ENCODE measurements around the gene TCF7L1. TPM values are rescaled to one million over a fixed set of nuclear protein-coding genes. Genes with fewer than 3 reads are reported as not detected.

TCF7L1 gene
- total RNA-seq, 1 donor from 2014 or later: 62.7 TPM

DNA sequence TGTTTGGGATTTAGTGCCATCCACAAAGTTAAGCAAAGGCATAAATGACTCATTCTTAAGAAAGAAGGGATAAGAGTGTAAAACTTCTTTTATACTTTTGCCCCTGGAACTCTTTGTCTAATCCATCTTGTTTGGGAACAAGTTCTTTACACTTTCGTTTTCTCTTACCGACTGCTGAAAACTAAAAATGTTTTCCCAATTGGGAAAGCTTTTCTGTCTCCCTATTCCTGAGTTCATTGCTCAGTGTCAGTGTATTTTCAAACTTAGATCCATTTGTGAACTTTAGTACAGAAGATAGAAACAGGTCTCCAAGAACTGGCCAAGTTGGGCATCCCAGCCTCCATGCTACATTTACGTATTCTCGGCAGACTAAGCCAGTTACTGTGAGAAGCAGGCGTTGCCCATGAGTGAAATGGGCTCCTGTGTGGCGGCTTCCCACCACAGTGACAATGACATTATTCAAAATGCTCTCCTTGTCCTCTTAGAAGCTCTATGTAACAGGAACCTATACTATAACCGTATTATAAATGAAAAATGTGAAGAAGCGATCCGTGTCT, 142.9 kb downstream of the TCF7L1 start:
- Mint-ChIP-seq H3K9me3 (ENCODE audit: low read depth) (no peaks in the 10 kb centered on the region), H3K27ac (no peak overlapping the region), H3K4me3 (ENCODE audit: low read depth) (no peak overlapping the region), H3K36me3 (ENCODE audit: insufficient read depth) (no peaks in the 10 kb centered on the region), H3K4me1 (ENCODE audit: low read depth) (peaks cover 18% of the 10 kb centered on the region), H3K27me3 (no peaks in the 10 kb centered on the region)
- TF ChIP-seq, protein P1, sequence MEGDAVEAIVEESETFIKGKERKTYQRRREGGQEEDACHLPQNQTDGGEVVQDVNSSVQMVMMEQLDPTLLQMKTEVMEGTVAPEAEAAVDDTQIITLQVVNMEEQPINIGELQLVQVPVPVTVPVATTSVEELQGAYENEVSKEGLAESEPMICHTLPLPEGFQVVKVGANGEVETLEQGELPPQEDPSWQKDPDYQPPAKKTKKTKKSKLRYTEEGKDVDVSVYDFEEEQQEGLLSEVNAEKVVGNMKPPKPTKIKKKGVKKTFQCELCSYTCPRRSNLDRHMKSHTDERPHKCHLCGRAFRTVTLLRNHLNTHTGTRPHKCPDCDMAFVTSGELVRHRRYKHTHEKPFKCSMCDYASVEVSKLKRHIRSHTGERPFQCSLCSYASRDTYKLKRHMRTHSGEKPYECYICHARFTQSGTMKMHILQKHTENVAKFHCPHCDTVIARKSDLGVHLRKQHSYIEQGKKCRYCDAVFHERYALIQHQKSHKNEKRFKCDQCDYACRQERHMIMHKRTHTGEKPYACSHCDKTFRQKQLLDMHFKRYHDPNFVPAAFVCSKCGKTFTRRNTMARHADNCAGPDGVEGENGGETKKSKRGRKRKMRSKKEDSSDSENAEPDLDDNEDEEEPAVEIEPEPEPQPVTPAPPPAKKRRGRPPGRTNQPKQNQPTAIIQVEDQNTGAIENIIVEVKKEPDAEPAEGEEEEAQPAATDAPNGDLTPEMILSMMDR (IDR thresholded peaks at IDR 0.05; ENCODE audit: unreplicated experiment): no peak
- DNase-seq (ENCODE audit: low spot score, unreplicated experiment): no peak

DNA sequence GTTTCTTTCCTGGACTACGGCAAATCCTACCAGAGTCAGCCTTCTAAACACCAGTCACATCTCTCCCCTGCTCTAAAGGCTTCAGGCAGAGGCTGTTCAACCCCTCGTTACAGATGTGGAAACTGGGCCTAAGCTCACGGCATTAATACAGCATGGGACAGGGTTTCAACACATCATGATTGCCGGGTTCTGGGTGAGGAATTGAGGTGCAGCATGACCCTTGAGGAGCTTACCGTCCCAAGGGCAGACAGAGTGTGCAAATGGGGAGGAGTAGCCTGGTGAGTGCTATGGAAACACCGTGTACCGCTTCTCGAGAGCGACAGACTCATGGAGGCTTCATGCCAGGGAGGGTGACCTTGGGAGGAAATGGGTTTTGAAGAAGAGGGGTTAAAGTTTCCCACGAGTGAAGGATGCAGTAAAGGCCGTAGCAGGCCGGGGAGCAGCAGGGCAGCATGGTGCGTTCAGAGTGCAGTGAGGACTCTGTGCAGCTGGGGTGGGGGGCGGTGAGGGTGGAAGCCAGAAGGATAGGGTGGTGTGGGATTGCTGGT, 143.5 kb downstream of the TCF7L1 start:
- no peak overlapping the region for H3K4me3 Mint-ChIP-seq (ENCODE audit: low read depth)

GRCh38 chr2:85277416-85278158, 144.4 kb downstream of the TCF7L1 start:
- no peak for DNase-seq (ENCODE audit: low spot score, unreplicated experiment)
- Mint-ChIP-seq H3K27me3 (no peaks in the 10 kb centered on the region), H3K27ac (no peak overlapping the region), H3K4me3 (ENCODE audit: low read depth) (no peak overlapping the region), H3K9me3 (ENCODE audit: low read depth) (no peaks in the 10 kb centered on the region), H3K4me1 (ENCODE audit: low read depth) (peaks cover 32% of the 10 kb centered on the region), H3K36me3 (ENCODE audit: insufficient read depth) (no peaks in the 10 kb centered on the region)
- TF ChIP-seq, protein P1 (IDR thresholded peaks at IDR 0.05; ENCODE audit: unreplicated experiment): no peak

More for the DNA sequence above, 143.5 kb downstream of the TCF7L1 start:
- DNase-seq (ENCODE audit: low spot score, unreplicated experiment): no peak
- TF ChIP-seq, protein P1 (IDR thresholded peaks at IDR 0.05; ENCODE audit: unreplicated experiment): no peak
- no peaks in the 10 kb centered on the region for H3K9me3 Mint-ChIP-seq (ENCODE audit: low read depth)
- peaks cover 24% of the 10 kb centered on the region for H3K4me1 Mint-ChIP-seq (ENCODE audit: low read depth)
- H3K27me3 Mint-ChIP-seq: no peaks in the 10 kb centered on the region
- no peaks in the 10 kb centered on the region for H3K36me3 Mint-ChIP-seq (ENCODE audit: insufficient read depth)
- H3K27ac Mint-ChIP-seq: peak overlapping the region; percentile 57

- Mint-ChIP-seq H3K27ac (no peak overlapping the region), H3K36me3 (ENCODE audit: insufficient read depth) (peaks cover under 1% of the 10 kb centered on the region), H3K4me1 (ENCODE audit: low read depth) (peaks cover 28% of the 10 kb centered on the region), H3K9me3 (ENCODE audit: low read depth) (no peaks in the 10 kb centered on the region), H3K27me3 (no peaks in the 10 kb centered on the region), H3K4me3 (ENCODE audit: low read depth) (no peak overlapping the region)
- TF ChIP-seq, protein P1 (IDR thresholded peaks at IDR 0.05; ENCODE audit: unreplicated experiment): no peak
- DNase-seq (ENCODE audit: low spot score, unreplicated experiment): no peak
Measured at GRCh38 chr2:85278361-85278760, 145.2 kb downstream of the TCF7L1 start.

- Mint-ChIP-seq H3K9me3 (ENCODE audit: low read depth) (no peaks in the 10 kb centered on the region), H3K36me3 (ENCODE audit: insufficient read depth) (peaks cover 4% of the 10 kb centered on the region), H3K4me1 (ENCODE audit: low read depth) (peaks cover 22% of the 10 kb centered on the region), H3K27ac (peak overlapping the region; percentile 80), H3K4me3 (ENCODE audit: low read depth) (no peak overlapping the region), H3K27me3 (no peaks in the 10 kb centered on the region)
- TF ChIP-seq, protein P1 (IDR thresholded peaks at IDR 0.05; ENCODE audit: unreplicated experiment): no peak
- DNase-seq (ENCODE audit: low spot score, unreplicated experiment): no peak
Measured at GRCh38 chr2:85281553-85281952, 148.4 kb downstream of the TCF7L1 start.

All from progenitor cell of endocrine pancreas (in vitro differentiated cells).